BLaER1 (cell line): ENCODE data around the gene GCDH.

Source experiments
- H3K27ac ChIP-seq: shearing (Covaris generic); formaldehyde crosslinking; 2 replicates; pipeline ENCODE4 v1.8.1; 2022
- H3K27me3 ChIP-seq: shearing (Covaris generic); formaldehyde crosslinking; 2 replicates; pipeline ENCODE4 v1.8.1; 2022
- H3K36me3 ChIP-seq: shearing (Covaris generic); formaldehyde crosslinking; 2 replicates; pipeline ENCODE4 v1.8.1; 2022
- H3K4me1 ChIP-seq: shearing (Covaris generic); formaldehyde crosslinking; 2 replicates; pipeline ENCODE4 v1.8.1; 2022
- H3K4me2 ChIP-seq: shearing (Covaris generic); formaldehyde crosslinking; 2 replicates; pipeline ENCODE4 v1.8.1; 2022
- H3K4me3 ChIP-seq: shearing (Covaris generic); formaldehyde crosslinking; 2 replicates; pipeline ENCODE4 v1.8.1; 2022
- H3K9ac ChIP-seq: shearing (Covaris generic); formaldehyde crosslinking; 2 replicates; pipeline ENCODE4 v1.8.1; 2022
- H3K9me3 ChIP-seq: shearing (Covaris generic); formaldehyde crosslinking; 2 replicates; pipeline ENCODE4 v1.8.1; 2022
- H4K20me1 ChIP-seq: shearing (Covaris generic); formaldehyde crosslinking; 2 replicates; pipeline ENCODE4 v1.8.1; 2022
- Cebpa-rat ChIP-seq: shearing (Covaris generic); IDR thresholded peaks from 2 replicates; pipeline ENCODE4 v1.8.1; 2022

Gene GCDH

DNA sequence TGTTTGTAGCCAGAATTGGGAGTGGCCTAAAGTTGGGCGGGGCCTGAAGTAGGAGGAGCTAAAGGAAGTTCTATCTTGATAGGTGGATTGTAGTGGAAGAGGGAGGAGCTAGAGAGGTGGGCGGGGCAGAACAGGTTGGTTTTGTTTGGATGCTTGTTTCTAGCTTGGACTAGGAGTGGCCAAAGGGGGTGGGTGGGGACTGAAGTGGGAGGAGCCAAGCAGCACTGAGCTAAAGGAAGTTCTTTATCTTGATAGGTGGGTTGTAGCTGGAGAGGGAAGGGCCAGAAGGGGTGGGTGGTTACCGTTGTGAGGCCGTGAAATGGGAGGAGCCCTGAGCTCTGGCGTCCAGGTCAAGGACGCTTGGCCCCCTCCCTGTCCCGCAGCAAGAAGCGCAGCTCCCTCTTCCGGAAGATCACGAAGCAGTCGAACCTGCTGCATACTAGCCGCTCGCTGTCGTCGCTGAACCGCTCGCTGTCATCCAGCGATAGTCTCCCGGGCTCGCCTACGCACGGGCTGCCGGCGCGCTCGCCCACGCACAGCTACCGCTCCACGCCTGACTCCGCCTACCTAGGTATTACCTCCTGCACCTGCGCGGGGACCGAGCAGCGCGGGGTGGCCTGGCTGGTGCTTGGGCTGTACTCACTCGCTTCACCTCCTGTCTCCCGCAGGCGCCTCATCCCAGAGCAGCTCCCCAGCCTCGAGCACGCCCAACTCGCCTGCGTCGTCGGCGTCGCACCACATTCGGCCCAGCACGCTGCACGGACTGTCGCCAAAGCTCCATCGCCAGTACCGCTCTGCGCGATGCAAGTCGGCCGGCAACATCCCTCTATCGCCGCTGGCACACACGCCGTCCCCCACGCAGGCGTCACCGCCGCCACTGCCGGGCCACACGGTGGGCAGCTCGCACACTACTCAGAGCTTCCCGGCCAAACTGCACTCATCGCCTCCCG lies 17.7 kb upstream of the GCDH start:
- no peaks in the 10 kb centered on the region for H4K20me1 ChIP-seq
- H3K4me2 ChIP-seq = no peak overlapping the region
- no peak overlapping the region for H3K27ac ChIP-seq
- H3K4me1 ChIP-seq = peaks cover under 1% of the 10 kb centered on the region; the same call in 1 of the 2 replicates
- TF ChIP-seq Cebpa-rat = no peak
- peaks cover 50% of the 10 kb centered on the region for H3K36me3 ChIP-seq
- H3K9ac ChIP-seq = no peak overlapping the region
- H3K9me3 ChIP-seq = peaks cover 18% of the 10 kb centered on the region
- H3K4me3 ChIP-seq = no peak overlapping the region
- H3K27me3 ChIP-seq = no peaks in the 10 kb centered on the region

DNA sequence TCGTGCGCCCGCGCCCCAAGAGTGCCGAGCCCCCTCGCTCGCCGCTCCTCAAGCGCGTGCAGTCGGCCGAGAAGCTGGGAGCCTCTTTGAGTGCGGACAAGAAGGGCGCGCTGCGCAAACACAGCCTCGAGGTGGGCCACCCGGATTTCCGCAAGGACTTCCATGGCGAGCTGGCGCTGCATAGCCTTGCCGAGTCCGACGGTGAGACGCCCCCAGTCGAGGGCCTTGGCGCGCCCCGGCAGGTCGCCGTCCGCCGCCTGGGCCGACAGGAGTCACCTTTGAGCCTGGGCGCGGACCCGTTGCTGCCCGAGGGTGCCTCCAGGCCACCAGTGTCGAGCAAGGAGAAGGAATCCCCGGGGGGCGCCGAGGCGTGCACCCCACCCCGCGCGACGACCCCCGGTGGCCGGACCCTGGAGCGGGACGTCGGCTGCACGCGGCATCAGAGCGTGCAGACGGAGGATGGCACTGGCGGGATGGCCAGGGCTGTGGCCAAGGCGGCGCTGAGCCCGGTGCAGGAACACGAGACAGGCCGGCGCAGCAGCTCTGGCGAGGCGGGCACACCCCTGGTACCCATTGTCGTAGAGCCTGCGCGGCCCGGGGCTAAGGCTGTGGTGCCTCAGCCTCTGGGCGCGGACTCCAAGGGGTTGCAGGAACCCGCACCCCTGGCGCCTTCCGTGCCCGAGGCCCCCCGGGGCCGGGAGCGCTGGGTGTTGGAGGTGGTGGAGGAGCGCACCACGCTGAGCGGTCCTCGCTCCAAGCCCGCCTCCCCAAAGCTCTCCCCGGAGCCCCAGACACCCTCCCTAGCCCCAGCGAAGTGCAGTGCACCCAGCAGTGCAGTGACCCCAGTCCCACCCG lies 16.8 kb upstream of the GCDH start:
- Histone ChIP-seq H3K4me1 (no peaks in the 10 kb centered on the region), H3K27me3 (no peaks in the 10 kb centered on the region), H3K9me3 (peaks cover 18% of the 10 kb centered on the region), H3K36me3 (peaks cover 56% of the 10 kb centered on the region), H3K4me3 (no peak overlapping the region), H3K27ac (no peak overlapping the region), H3K4me2 (no peak overlapping the region), H4K20me1 (no peaks in the 10 kb centered on the region), H3K9ac (no peak overlapping the region)
- no peak for TF ChIP-seq Cebpa-rat

DNA sequence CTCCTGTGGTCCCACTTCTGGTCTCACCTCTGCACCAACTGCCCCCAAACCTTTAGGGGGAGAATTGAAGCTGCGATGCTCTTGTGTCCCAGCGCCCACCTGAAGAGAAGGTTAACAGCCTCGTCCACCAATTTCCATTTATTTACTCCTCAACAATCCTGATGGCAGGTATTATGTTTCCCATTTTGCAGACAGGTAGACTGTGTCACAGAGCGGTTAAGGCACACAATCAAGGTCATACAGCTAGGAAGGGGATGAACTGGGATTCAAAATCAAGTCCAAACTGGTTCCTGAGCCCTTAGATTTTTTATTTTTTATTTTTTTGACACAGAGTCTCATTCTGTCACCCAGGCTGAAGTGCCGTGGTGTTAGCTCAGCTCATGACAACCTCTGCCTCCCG lies 15.9 kb upstream of the GCDH start:
- no peak for TF ChIP-seq Cebpa-rat
- Histone ChIP-seq H3K27ac (no peak overlapping the region), H3K4me1 (peaks cover 4% of the 10 kb centered on the region), H3K4me3 (no peak overlapping the region), H4K20me1 (no peaks in the 10 kb centered on the region), H3K4me2 (no peak overlapping the region), H3K9ac (no peak overlapping the region), H3K9me3 (peaks cover 18% of the 10 kb centered on the region), H3K27me3 (no peaks in the 10 kb centered on the region), H3K36me3 (peaks cover 56% of the 10 kb centered on the region)

DNA sequence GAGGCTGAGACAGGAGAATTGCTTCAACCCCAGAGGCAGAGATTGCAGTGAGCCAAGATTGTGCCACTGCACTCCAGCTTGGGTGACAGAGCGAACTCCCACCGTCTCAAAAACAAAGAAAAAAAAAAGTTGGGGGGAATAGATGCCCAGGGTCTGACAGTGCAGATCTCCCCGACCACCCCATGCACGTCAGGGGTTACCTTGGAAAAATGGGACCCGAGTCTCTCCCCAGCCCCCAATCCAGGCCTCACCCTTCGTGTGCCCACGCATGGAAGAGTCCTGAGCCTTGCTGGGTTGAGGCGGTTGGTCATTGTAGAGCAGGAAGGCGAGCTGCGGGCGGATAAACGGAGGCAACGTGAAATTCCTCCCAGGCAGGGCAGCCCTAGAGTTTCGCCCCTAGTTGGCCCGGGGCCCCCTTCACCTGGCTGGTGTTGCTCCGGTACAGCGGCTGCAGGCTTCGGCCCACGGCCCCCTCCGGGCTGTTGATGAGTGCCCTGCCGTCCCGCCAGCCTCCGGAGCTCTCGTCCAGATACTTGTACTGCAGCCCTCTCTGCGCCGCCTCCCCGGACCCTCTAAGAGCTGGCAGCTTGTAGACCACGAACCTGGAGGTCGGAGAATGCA lies 10.3 kb upstream of the GCDH start:
- peak overlapping the region; percentile 83 for H3K27ac ChIP-seq
- peak overlapping the region; percentile 87 for H3K4me2 ChIP-seq
- peak overlapping the region; percentile 84 for H3K9ac ChIP-seq
- no peak for TF ChIP-seq Cebpa-rat
- peaks cover 31% of the 10 kb centered on the region for H3K36me3 ChIP-seq
- H3K9me3 ChIP-seq = peaks cover 22% of the 10 kb centered on the region
- no peaks in the 10 kb centered on the region for H4K20me1 ChIP-seq
- H3K4me3 ChIP-seq = peak overlapping the region; percentile 86
- peaks cover 21% of the 10 kb centered on the region for H3K27me3 ChIP-seq
- peaks cover 17% of the 10 kb centered on the region for H3K4me1 ChIP-seq

DNA sequence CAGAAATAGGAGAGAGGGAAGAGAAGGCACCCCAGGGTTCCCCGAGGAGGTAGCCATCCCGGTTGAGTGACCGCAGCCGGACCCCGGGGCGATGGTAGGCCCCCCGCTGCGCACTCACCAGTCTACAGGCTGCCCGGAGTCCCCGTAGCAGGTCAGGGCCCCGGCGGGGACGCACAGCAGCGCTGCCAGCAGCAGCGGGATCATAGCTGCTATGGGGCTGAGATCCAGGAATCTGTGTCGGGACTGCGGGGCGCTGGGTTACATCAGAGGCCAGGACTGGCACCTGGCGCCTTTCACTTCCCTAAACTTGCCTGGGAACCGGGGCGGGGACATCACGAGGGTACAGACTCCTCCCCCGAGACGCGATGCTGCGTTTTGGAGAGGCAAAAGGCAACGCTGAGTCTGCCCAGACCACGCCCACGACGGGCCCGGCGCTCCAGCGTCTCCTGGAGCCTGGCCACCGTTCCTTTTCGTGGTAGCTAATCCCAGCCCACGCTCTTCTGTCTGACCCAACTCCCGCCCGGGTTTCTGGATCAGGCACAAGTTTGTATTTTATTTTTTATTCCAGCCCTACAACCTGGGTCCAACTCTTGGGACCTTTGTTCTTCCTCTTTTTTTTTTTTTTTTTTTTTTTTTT lies 9.7 kb upstream of the GCDH start, which contains the start of gene DNASE2:
TSS of gene DNASE2 (minus strand) at position 278 of the 637 bp plus-strand sequence. CDS start at position 204, 74 bp downstream.
- Histone ChIP-seq H3K9me3 (peaks cover 22% of the 10 kb centered on the region), H3K4me2 (peak within 1 kb of the TSS; percentile 87), H3K27ac (peak within 1 kb of the TSS; percentile 83), H3K4me3 (peak within 1 kb of the TSS; percentile 86), H3K4me1 (peaks cover 17% of the 10 kb centered on the region), H4K20me1 (no peaks in the 10 kb centered on the region), H3K9ac (peak within 1 kb of the TSS; percentile 84), H3K27me3 (peaks cover 27% of the 10 kb centered on the region), H3K36me3 (peaks cover 25% of the 10 kb centered on the region)
- no peak for TF ChIP-seq Cebpa-rat

DNA sequence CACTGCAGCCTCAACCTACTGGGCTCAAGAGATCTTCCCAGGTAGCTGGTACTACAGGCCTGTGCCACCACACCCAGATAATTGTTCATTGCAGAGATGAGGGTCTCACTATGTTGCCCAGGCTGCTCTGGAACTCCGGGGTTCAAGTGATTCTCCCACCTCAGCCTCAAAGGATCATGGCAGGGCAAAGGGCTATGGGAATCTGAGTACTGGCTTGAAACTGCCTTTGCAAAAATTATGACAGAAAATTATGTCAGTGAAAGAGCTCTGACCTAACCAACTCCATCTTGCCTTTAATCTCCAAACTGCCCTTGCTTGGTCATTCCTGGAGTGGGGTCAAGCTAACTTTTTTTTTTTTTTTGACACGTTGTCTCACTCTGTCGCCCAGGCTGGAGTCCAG lies 8.4 kb upstream of the GCDH start:
- H3K4me1 ChIP-seq = peaks cover 17% of the 10 kb centered on the region
- H3K36me3 ChIP-seq = peaks cover 12% of the 10 kb centered on the region
- H3K9me3 ChIP-seq = peaks cover 22% of the 10 kb centered on the region
- peaks cover 40% of the 10 kb centered on the region for H3K27me3 ChIP-seq
- no peak overlapping the region for H3K9ac ChIP-seq
- H3K4me2 ChIP-seq = no peak overlapping the region
- no peak overlapping the region for H3K27ac ChIP-seq
- no peak for TF ChIP-seq Cebpa-rat
- H4K20me1 ChIP-seq = no peaks in the 10 kb centered on the region
- no peak overlapping the region for H3K4me3 ChIP-seq

DNA sequence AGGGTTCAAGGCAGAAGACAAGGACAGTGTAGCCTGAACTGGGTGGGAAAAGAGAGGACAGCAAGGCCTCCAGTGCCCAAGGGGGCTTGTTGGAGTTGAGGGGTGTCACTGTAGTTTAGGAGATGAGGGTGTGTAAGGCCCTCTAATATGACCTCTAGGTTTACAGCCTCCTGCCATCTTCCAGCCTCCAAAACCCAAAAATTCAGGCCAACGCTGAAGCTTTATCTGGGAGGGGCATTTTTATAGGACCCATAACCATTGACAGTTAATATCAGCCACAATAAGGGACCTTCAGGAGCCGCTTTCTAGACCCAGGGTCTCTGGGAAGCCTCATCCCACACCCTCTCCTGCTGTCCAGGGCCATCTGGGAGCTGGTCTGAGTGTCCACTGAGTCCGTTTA lies 6.8 kb upstream of the GCDH start:
- peaks cover 18% of the 10 kb centered on the region for H3K4me1 ChIP-seq
- H3K36me3 ChIP-seq = no peaks in the 10 kb centered on the region
- peaks cover 22% of the 10 kb centered on the region for H3K9me3 ChIP-seq
- H3K9ac ChIP-seq = no peak overlapping the region
- H3K4me3 ChIP-seq = no peak overlapping the region
- no peak overlapping the region for H3K27ac ChIP-seq
- H3K4me2 ChIP-seq = no peak overlapping the region
- no peak for TF ChIP-seq Cebpa-rat
- H4K20me1 ChIP-seq = no peaks in the 10 kb centered on the region
- peaks cover 42% of the 10 kb centered on the region for H3K27me3 ChIP-seq

DNA sequence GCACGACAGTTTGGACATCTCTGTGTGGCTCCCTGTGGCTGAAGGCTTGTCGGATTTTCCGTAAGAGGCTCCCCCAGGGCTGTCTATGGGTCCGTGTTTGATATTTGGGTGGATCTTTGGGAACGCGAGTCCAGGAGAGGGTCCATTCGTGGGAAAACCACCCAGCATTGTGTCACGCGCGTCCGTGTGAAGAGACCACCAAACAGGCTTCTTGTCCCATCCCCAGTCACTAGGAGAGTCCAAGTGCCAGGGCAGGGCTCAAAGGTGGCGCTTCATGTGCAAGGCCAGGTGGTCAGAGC lies 6.4 kb upstream of the GCDH start:
- Histone ChIP-seq H4K20me1 (no peaks in the 10 kb centered on the region), H3K9ac (no peak overlapping the region), H3K27me3 (peaks cover 42% of the 10 kb centered on the region), H3K27ac (no peak overlapping the region), H3K36me3 (no peaks in the 10 kb centered on the region), H3K9me3 (peaks cover 22% of the 10 kb centered on the region), H3K4me3 (no peak overlapping the region), H3K4me2 (no peak overlapping the region), H3K4me1 (peaks cover 21% of the 10 kb centered on the region)
- no peak for TF ChIP-seq Cebpa-rat

DNA sequence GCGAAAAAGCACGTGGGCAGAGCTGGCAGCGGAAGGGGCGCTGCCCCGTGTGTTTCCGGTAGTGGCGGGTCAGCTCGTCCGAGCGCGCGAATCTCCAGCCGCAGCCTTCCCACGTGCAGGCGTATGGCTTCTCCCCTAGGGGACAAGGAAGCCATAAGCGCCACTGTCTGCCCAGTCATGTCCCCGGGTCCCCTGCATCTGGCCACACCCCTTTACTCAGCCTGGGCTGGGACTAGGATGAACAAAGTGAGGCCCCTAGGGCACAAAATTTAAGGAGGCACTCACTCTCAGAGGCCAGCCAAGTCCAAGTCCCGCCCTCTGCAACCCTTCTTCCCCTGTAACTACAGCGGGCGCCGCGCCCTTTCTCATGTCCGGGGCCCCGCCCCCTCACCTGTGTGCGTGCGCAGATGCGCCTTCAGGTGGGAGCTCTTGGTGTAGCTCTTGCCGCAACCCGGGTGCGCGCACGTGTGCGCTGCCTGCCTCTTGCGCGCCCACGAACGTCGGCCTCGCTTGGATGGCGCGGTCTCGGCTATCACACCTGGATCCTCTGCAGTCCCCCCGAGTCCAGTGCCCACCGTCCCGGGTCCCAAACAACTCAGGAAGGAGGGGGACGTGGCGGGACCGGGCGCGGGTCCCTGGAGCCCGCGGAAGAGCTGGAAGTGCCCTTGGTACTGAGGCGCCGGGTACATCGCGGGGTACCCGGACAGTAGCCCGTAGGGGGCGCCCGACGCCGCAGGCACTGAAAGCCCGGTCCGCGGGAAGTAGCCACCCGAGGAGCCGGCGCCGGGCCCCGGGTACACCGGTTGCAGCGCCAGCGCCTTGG lies 5.8 kb upstream of the GCDH start:
- Histone ChIP-seq H3K9ac (no peak overlapping the region), H3K4me1 (peaks cover 22% of the 10 kb centered on the region), H3K4me2 (no peak overlapping the region), H3K36me3 (no peaks in the 10 kb centered on the region), H3K9me3 (peaks cover 22% of the 10 kb centered on the region), H3K27me3 (peaks cover 42% of the 10 kb centered on the region), H3K27ac (no peak overlapping the region), H3K4me3 (no peak overlapping the region), H4K20me1 (no peaks in the 10 kb centered on the region)
- TF ChIP-seq Cebpa-rat = no peak
